GM12891 (cell line): Measurements from ENCODE around the gene SETBP1.

Experiments
- POLR2A ChIP-seq: IDR thresholded peaks from 2 replicates; pipeline ENCODE4 v1.6.1; 2011; ENCODE audit warnings: low read depth, low read length, control low read depth
- TAF1 ChIP-seq: IDR thresholded peaks from 2 replicates; pipeline ENCODE4 v1.6.1; 2011; ENCODE audit warnings: low read depth, low read length, control low read depth

DNA sequence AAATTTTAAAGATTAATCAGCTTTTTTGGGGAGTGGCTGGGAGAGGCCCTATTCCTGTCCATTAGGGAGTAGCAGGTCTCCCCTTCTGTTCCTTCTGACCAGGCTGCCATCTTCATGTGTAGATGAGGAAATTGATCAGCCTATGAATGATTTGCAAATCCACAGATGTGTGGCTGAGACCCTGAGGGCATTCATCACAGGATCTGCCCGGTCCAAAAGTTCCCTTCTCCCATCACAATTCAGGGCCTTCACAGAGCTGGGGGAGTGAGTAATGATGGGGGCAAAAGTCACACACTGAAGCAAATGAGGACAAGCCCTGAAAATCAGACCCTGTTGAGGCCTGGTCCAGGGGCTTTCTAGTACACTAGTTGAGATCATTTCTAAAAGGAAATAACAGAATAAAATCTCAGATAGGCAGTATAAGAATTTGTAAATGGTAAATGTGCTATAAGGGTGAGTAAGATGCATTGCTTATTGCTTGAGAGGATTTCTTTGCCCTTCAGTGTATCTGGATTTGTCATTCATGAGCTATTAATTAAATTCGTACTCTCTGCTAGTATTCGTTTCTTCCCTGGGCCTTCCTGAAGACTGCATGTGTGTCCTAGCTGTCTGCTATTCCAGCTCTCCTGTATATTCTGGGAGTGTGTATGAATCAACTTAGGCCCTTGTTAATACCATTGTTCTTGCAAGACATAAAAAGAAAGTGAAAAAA, 53.2 kb downstream of the SETBP1 start:
- no peak for TF ChIP-seq TAF1
- TF ChIP-seq POLR2A = no peak
